Suprapubic skin (tissue), 4 donors: ENCODE data around the gene LHX5. TPM values are rescaled to one million over a fixed set of nuclear protein-coding genes. Genes with fewer than 3 reads are reported as not detected.
"Not testable (repeated sequence)": the region's sequence is repeated elsewhere in the genome, so short reads cannot be mapped to it uniquely, and the experiment has no call there.

Source experiments
- DNase-seq, 2 donors: peaks; one replicate each; pipeline ENCODE4 v3.0.0-alpha.2; 2019; ENCODE audit warnings: low spot score in 2 of 2
- H3K27ac ChIP-seq: fragments of 200-600 bp; sonication (generic); one replicate; pipeline ENCODE4 v1.5.1; 2019
- H3K27me3 ChIP-seq: fragments of 200-600 bp; sonication (generic); one replicate; pipeline ENCODE4 v1.5.1; 2019
- H3K36me3 ChIP-seq: fragments of 200-600 bp; sonication (generic); one replicate; pipeline ENCODE4 v1.5.1; 2019
- H3K4me1 ChIP-seq: fragments of 200-600 bp; sonication (generic); one replicate; pipeline ENCODE4 v1.5.1; 2019
- H3K4me3 ChIP-seq: fragments of 200-600 bp; sonication (generic); one replicate; pipeline ENCODE4 v1.5.1; 2019; ENCODE audit warnings: mild to moderate bottlenecking
- H3K9me3 ChIP-seq: fragments of 200-600 bp; sonication (generic); one replicate; pipeline ENCODE4 v1.5.1; 2019
- EP300 ChIP-seq: sonication (generic); formaldehyde crosslinking; IDR thresholded peaks from one replicate; pipeline ENCODE4 v1.6.1; 2017; ENCODE audit warnings: antibody characterized with exemption
- POLR2A ChIP-seq, 2 donors: fragments of 450-650 bp; IDR thresholded peaks; one replicate each; pipeline ENCODE4 v1.6.1; 2017; ENCODE audit warnings: antibody characterized with exemption in 2 of 2, mild to moderate bottlenecking in 2 of 2, moderate library complexity in 2 of 2
- POLR2AphosphoS5 ChIP-seq, 3 donors: sonication (generic); formaldehyde crosslinking; IDR thresholded peaks; one replicate each; pipeline ENCODE4 v1.6.1; 2017; ENCODE audit warnings: antibody characterized with exemption in 3 of 3
- WGBS: methylation state at CpG from one replicate; pipeline ENCODE4 v1.1.5; 2018; 5-methylcytosine and 5-hydroxymethylcytosine counted together
- total RNA-seq, 4 donors: library from RNA; depleted of rRNA; stranded (reverse); fragments of >200 nt; gene quantifications; one replicate each; pipeline ENCODE4 v1.1.0, GENCODE V29; 2016
- TF ChIP-seq, protein P1 (sequence below), 2 donors: fragments of 200-600 bp in 1 of 2; fragments of 450-650 bp in 1 of 2; sonication (generic) in 1 of 2; IDR thresholded peaks; one replicate each; pipeline ENCODE4 v1.5.1; 2016 to 2019; ENCODE audit warnings: antibody characterized with exemption in 2 of 2, mild to moderate bottlenecking in 1 of 2, moderate library complexity in 1 of 2

LHX5 gene
- total RNA-seq, 4 donors from 2014 or later, result not detected

DNA sequence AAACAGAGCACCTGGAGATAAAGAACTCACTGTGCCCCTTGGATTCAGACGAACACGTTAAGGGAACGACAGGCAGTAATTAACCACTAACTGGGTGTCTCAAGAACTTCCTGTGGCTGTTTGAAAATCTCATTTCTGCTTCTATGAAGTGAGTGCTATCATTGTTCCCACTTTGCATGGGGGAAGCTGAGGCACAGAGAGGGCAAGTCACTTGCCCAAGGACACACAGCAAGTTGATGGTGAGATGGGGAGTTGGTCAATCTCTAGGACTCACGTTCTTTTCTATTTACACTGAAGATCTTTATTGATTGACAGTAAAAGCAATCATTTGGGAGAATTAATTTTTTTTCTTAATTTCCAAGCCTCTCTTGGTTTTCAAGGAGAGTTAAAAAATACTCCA lies 26.8 kb upstream of the LHX5 start:
- TF ChIP-seq EP300 (no peak), POLR2AphosphoS5 (IDR thresholded peaks at IDR 0.05) (no peak), POLR2A (IDR thresholded peaks at IDR 0.05) (no peak)
- TF ChIP-seq, protein P1, sequence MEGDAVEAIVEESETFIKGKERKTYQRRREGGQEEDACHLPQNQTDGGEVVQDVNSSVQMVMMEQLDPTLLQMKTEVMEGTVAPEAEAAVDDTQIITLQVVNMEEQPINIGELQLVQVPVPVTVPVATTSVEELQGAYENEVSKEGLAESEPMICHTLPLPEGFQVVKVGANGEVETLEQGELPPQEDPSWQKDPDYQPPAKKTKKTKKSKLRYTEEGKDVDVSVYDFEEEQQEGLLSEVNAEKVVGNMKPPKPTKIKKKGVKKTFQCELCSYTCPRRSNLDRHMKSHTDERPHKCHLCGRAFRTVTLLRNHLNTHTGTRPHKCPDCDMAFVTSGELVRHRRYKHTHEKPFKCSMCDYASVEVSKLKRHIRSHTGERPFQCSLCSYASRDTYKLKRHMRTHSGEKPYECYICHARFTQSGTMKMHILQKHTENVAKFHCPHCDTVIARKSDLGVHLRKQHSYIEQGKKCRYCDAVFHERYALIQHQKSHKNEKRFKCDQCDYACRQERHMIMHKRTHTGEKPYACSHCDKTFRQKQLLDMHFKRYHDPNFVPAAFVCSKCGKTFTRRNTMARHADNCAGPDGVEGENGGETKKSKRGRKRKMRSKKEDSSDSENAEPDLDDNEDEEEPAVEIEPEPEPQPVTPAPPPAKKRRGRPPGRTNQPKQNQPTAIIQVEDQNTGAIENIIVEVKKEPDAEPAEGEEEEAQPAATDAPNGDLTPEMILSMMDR (IDR thresholded peaks at IDR 0.05), result no peak
- Histone ChIP-seq H3K9me3 (no peaks in the 10 kb centered on the region), H3K4me1 (no peaks in the 10 kb centered on the region), H3K36me3 (no peaks in the 10 kb centered on the region), H3K4me3 (no peak overlapping the region), H3K27me3 (peaks cover 52% of the 10 kb centered on the region), H3K27ac (no peak overlapping the region)
- DNase-seq, result no peak
- 47% methylated on average over 4 of the region's 4 CpGs for WGBS

DNA sequence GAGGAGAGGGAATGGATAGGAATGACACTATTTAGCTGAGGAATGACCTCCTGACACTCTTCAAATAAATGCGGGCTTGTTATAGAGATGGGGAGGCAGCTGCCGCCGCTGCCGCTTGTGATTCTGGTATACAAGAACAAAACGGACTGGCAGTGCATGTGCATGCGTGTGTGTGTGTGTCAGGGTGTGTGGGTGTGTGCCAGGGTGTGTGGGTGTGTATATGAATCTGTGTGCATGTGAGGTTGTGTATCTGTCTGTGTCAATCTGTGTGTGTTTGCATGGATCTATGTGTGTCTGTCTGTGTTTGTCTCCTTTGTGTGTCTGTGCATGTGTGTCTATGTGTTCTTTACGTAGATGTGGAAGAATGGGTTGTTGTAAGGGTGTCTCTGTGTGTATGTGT lies 26.0 kb upstream of the LHX5 start:
- no peak overlapping the region for H3K4me3 ChIP-seq
- DNase-seq, result no peak
- no peaks in the 10 kb centered on the region for H3K9me3 ChIP-seq
- TF ChIP-seq, protein P1 (IDR thresholded peaks at IDR 0.05), result no peak
- TF ChIP-seq POLR2AphosphoS5 (IDR thresholded peaks at IDR 0.05), result no peak
- TF ChIP-seq POLR2A (IDR thresholded peaks at IDR 0.05), result no peak
- TF ChIP-seq EP300, result no peak
- no peaks in the 10 kb centered on the region for H3K36me3 ChIP-seq
- no peak overlapping the region for H3K27ac ChIP-seq
- 59% methylated on average over 7 of the region's 7 CpGs for WGBS
- H3K27me3 ChIP-seq, result peaks cover 52% of the 10 kb centered on the region
- H3K4me1 ChIP-seq, result no peaks in the 10 kb centered on the region

DNA sequence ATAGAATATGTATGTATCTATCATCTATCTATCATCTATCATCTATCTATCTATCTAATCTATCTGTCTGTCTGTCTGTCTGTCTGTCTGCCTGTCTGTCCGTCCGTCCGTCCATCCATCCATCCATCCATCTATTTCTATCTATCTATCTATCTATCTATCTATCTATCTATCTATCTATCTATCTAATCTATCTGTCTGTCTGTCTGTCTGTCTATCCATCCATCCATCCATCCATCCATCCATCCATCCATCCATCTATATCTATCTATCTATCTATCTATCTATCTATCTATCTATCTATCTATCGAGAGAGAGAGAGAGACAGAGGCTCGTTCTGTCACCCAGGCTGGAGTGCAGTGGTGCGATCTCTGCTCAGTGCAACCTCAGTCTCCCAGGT lies 24.3 kb upstream of the LHX5 start:
- H3K36me3 ChIP-seq, H3K27ac ChIP-seq, DNase-seq, H3K4me1 ChIP-seq, H3K4me3 ChIP-seq, H3K9me3 ChIP-seq: not testable (repeated sequence)
- H3K27me3 ChIP-seq, result peaks cover 41% of the 10 kb centered on the region
- WGBS, result 94% methylated on average over 6 of the region's 6 CpGs

DNA sequence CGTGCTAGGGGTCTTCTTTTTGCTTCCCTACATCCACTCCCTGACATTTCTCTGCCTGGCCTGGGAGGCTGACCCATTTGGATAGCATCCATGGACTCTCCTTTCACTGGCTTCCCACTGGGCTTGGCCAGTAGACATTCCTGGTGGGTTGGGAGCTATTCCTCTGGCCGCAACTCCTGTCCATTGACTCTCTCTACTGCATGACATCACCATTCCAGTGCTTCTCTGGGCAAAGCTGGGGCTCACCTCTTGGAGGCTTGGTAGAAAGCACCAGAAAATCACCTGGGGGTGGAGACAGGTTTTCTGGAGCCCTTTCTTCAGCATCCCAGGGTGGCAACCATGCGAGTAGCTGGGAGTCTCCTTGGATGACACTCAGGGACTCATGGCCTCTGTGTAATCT lies 16.7 kb upstream of the LHX5 start:
- TF ChIP-seq EP300 (no peak), POLR2AphosphoS5 (IDR thresholded peaks at IDR 0.05) (no peak), POLR2A (IDR thresholded peaks at IDR 0.05) (no peak)
- TF ChIP-seq, protein P1 (IDR thresholded peaks at IDR 0.05), result no peak
- Histone ChIP-seq H3K4me3 (no peak overlapping the region), H3K9me3 (no peaks in the 10 kb centered on the region), H3K36me3 (no peaks in the 10 kb centered on the region), H3K4me1 (no peaks in the 10 kb centered on the region), H3K27ac (no peak overlapping the region), H3K27me3 (peaks cover 52% of the 10 kb centered on the region)
- 78% methylated on average over 3 of the region's 3 CpGs for WGBS
- no peak for DNase-seq

DNA sequence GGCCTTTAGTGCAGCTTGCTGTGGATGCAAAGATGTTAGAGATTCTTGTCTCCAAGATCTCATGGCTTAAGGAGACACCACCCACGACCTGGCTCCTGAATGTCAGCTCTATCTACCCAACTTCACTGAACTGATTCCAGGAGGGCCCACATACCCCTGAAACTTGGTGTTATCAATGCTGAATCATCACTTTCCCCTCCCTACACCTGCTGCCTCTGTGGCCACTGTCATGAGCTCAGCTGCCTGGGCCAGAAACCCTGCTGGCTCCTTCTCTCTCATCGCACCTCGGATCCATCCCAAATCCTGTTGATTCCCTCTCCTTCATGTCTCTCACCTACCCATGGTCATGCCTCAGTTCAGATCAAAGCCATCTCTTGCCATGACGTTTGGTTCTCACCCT lies 15.1 kb upstream of the LHX5 start:
- H3K27ac ChIP-seq, result no peak overlapping the region
- H3K4me1 ChIP-seq, result no peaks in the 10 kb centered on the region
- WGBS, result 47% methylated on average over 4 of the region's 4 CpGs
- no peaks in the 10 kb centered on the region for H3K9me3 ChIP-seq
- no peak for DNase-seq
- H3K36me3 ChIP-seq, result no peaks in the 10 kb centered on the region
- H3K4me3 ChIP-seq, result no peak overlapping the region
- peaks cover 63% of the 10 kb centered on the region for H3K27me3 ChIP-seq
- TF ChIP-seq POLR2AphosphoS5 (IDR thresholded peaks at IDR 0.05) (no peak), POLR2A (IDR thresholded peaks at IDR 0.05) (no peak), EP300 (no peak)
- TF ChIP-seq, protein P1 (IDR thresholded peaks at IDR 0.05), result no peak

DNA sequence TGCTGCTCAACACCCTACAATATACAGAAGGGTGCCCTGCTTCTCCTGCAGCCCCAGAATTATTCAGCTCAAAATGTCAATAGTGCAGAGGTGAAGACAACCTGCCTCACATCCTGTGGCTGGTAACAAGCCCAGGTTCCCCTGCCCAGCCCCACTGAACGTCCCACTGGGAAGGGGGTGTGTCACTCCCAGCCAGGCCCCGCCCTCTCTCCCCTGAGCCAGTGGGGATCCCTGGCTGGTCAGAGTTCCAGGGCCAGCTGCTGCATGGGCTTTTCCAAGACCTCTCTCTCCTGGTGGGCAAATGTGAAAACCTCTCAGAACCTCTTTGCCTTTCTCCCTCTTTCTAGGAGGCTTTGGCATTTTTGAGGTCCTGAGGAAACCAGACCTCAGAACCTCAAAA lies 13.7 kb upstream of the LHX5 start:
- DNase-seq, result no peak
- TF ChIP-seq, protein P1 (IDR thresholded peaks at IDR 0.05), result no peak
- no peak for TF ChIP-seq POLR2AphosphoS5 (IDR thresholded peaks at IDR 0.05)
- no peak for TF ChIP-seq EP300
- TF ChIP-seq POLR2A (IDR thresholded peaks at IDR 0.05), result no peak
- Histone ChIP-seq H3K9me3 (no peaks in the 10 kb centered on the region), H3K36me3 (no peaks in the 10 kb centered on the region), H3K27ac (no peak overlapping the region), H3K4me1 (no peaks in the 10 kb centered on the region), H3K4me3 (no peak overlapping the region), H3K27me3 (peaks cover 76% of the 10 kb centered on the region)
- 13% methylated on average over 2 of the region's 2 CpGs for WGBS
